Neuron (in vitro differentiated cells): ENCODE data around the gene HRC.
"Not testable (repeated sequence)": the region's sequence is repeated elsewhere in the genome, so short reads cannot be mapped to it uniquely, and the experiment has no call there.

ENCODE experiments used
- H2AFZ ChIP-seq: one replicate; pipeline ENCODE4 v1.6.1; 2013; ENCODE audit warnings: low read depth, mild to moderate bottlenecking, inconsistent platforms, low read length, moderate library complexity
- H3K27me3 ChIP-seq: one replicate; pipeline ENCODE4 v1.6.1; 2013; ENCODE audit warnings: low read length; ENCODE audit not compliant: insufficient read depth
- H3K36me3 ChIP-seq: one replicate; pipeline ENCODE4 v1.6.1; 2013; ENCODE audit warnings: low read length; ENCODE audit not compliant: insufficient read depth
- H3K4me1 ChIP-seq: one replicate; pipeline ENCODE4 v1.6.1; 2013; ENCODE audit warnings: low read length; ENCODE audit not compliant: insufficient read depth
- H3K4me3 ChIP-seq: 2 replicates; pipeline ENCODE4 v1.5.1; 2013; ENCODE audit warnings: mild to moderate bottlenecking, low read length, moderate library complexity
- H3K9me3 ChIP-seq: one replicate; pipeline ENCODE4 v1.6.1; 2013; ENCODE audit warnings: low read length

HRC gene

GRCh38 chr19:49136771-49137171, 18.4 kb downstream of the HRC start:
- Histone ChIP-seq H3K4me1 (no peaks in the 10 kb centered on the region), H3K36me3 (peaks cover 16% of the 10 kb centered on the region), H3K4me3 (no peak overlapping the region), H3K27me3 (no peaks in the 10 kb centered on the region), H3K9me3 (peaks cover 14% of the 10 kb centered on the region), H2AFZ (no peak overlapping the region)

- Histone ChIP-seq H3K9me3 (peaks cover 14% of the 10 kb centered on the region), H3K4me1 (no peaks in the 10 kb centered on the region), H2AFZ (no peak overlapping the region), H3K27me3 (no peaks in the 10 kb centered on the region), H3K4me3 (no peak overlapping the region), H3K36me3 (peaks cover 16% of the 10 kb centered on the region)
Measured at GRCh38 chr19:49135686-49136085, 19.5 kb downstream of the HRC start.

DNA sequence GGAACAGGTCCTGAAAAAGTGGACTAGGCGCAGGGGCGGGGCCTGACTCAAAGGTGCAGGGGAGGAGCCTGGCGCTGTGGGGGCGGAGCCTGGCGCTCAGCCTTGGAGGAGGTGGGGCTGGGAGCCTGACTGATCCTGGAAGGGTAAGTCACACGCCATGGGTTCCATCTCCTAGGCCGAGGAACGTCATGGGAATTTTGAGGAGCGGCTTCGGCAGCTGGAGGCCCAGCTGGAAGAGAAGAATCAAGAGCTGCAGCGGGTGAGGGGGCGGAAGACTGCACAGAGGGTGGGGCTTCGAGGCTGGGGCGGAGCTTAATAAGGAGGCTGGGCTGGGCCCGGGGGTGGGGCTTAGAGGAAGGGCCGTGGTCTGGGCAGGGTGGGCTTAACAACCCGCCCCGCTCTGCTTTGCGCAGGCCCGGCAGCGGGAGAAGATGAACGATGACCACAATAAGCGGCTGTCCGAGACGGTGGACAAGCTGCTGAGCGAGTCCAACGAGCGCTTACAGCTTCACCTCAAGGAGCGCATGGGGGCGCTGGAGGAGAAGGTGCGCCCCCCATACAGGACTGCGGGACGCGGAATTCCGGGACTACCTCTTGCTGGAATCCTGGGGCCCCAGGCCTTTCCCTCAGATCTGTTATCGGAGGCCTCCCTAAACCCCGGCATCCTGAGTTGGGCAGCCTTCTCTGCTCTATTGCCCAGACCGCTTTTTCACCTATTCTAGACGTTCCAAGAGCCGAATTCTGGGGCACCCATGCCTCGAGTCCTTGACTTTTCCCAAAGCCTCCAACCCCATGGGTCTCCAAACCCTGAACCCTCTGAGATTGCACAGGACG, 21.4 kb downstream of the HRC start:
- Histone ChIP-seq H3K9me3 (peaks cover 16% of the 10 kb centered on the region), H2AFZ (no peak overlapping the region), H3K4me3 (no peak overlapping the region), H3K36me3 (peaks cover 16% of the 10 kb centered on the region), H3K4me1 (peaks cover under 1% of the 10 kb centered on the region), H3K27me3 (no peaks in the 10 kb centered on the region)

- no peak overlapping the region for H3K4me3 ChIP-seq
- H3K4me1 ChIP-seq, result peaks cover 5% of the 10 kb centered on the region
Measured at GRCh38 chr19:49132974-49133609, 22.1 kb downstream of the HRC start.

GRCh38 chr19:49130325-49130724, 24.9 kb downstream of the HRC start:
- Histone ChIP-seq H3K4me3 (no peak overlapping the region), H3K27me3 (no peaks in the 10 kb centered on the region), H2AFZ (no peak overlapping the region), H3K4me1 (peaks cover 7% of the 10 kb centered on the region), H3K36me3 (peaks cover 10% of the 10 kb centered on the region), H3K9me3 (peaks cover 8% of the 10 kb centered on the region)

More at GRCh38 chr19:49132974-49133609, 22.1 kb downstream of the HRC start:
- Histone ChIP-seq H2AFZ (no peak overlapping the region), H3K9me3 (peaks cover 16% of the 10 kb centered on the region), H3K36me3 (peaks cover 16% of the 10 kb centered on the region), H3K27me3 (no peaks in the 10 kb centered on the region)

DNA sequence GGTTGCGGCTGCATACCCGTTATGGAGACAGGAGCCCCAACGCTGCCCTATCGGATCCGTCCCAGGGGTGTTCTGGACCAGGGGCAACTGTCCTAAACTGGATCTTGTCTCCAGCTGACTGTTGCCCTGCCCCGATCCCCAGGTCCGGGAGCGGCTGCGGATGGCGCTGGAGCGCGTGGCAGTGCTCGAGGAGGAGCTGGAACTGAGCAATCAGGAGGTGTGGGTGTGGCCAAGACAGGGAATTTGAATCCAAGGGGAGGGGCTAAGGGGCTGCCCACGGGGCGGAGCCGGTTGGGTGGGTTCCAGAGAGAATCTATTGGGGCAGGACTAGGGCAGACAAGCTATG, 26.0 kb downstream of the HRC start:
- Histone ChIP-seq H2AFZ (no peak overlapping the region), H3K9me3 (peaks cover 2% of the 10 kb centered on the region), H3K4me3 (no peak overlapping the region), H3K36me3 (peaks cover 4% of the 10 kb centered on the region), H3K4me1 (peaks cover 7% of the 10 kb centered on the region), H3K27me3 (no peaks in the 10 kb centered on the region)

GRCh38 chr19:49128545-49129237, 26.5 kb downstream of the HRC start:
- Histone ChIP-seq H3K4me3 (peak overlapping the region; percentile 55), H2AFZ (peak overlapping the region; percentile 4), H3K4me1 (peaks cover 7% of the 10 kb centered on the region), H3K27me3 (no peaks in the 10 kb centered on the region), H3K9me3 (peaks cover 2% of the 10 kb centered on the region), H3K36me3 (no peaks in the 10 kb centered on the region)

- H3K27me3 ChIP-seq, result no peaks in the 10 kb centered on the region
- H2AFZ ChIP-seq, result peak overlapping the region; percentile 4
- peak overlapping the region; percentile 55 for H3K4me3 ChIP-seq
- no peaks in the 10 kb centered on the region for H3K36me3 ChIP-seq
- H3K4me1 ChIP-seq, result peaks cover 7% of the 10 kb centered on the region
- peaks cover 2% of the 10 kb centered on the region for H3K9me3 ChIP-seq
Measured at GRCh38 chr19:49127674-49128544, 27.3 kb downstream of the HRC start.

DNA sequence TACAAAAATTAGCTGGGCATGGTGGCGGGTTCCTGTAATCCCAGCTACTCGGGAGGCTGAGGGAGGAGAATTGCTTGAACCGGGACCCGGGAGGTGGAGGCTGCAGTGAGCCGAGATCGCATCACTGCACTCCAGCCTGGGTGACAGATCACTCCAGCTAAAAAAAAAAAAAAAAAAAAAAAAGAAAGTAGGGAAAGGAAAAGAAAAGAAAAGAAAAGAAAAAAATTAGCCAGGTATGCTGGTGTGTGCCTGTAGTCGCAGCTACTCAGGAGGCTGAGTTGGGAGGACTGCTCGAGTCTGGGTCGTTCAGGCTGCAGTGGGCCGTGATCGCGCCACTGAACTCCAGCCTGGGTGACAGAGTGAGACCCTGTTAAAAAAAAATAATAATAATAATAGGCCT, 28.0 kb downstream of the HRC start:
- not testable (repeated sequence) for H3K36me3 ChIP-seq, H3K27me3 ChIP-seq, H3K9me3 ChIP-seq, H2AFZ ChIP-seq, H3K4me1 ChIP-seq
- H3K4me3 ChIP-seq, result peak overlapping the region; percentile 3

GRCh38 chr19:49126575-49126974, 28.6 kb downstream of the HRC start:
- Histone ChIP-seq H3K36me3 (no peaks in the 10 kb centered on the region), H3K27me3 (no peaks in the 10 kb centered on the region), H2AFZ (no peak overlapping the region), H3K4me3 (no peak overlapping the region), H3K9me3 (peaks cover 2% of the 10 kb centered on the region), H3K4me1 (peaks cover 7% of the 10 kb centered on the region)

DNA sequence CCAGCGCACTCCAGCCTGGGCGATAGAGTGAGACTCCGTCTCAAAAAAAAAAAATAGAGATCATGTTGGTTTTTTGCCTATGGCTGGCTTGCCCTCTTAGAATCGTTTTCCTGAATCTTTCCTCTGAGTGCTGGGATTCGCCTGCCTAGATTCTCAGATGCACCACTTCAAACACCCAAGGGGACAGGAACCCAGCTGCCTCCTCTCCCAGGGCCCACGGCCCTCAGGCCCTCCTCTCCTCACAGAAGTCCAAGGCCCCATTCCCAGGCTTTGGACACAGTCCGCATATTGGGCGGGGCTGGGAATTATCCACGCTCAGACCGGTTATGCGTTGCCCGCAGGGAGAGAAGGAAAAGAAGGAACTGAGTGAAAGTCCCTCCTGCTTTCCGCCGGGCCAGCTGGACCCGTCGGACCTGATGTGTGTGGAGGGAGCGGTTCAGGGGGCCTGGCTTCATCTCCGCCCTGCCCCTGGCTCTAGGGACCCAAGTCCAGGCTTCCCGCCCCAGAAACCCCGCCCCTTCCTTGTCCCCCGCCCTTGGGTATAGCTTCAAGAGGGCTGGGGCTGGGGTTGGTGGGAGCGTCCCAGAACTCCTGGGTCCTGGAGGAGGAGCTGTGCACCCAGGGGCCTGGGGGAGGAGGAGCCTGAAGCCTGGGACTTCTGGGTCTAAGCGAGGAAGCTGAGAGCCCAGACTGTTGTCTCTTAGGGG, 30.0 kb downstream of the HRC start:
- H3K36me3 ChIP-seq, result no peaks in the 10 kb centered on the region
- no peak overlapping the region for H2AFZ ChIP-seq
- H3K4me1 ChIP-seq, result peaks cover 7% of the 10 kb centered on the region
- no peak overlapping the region for H3K4me3 ChIP-seq
- H3K9me3 ChIP-seq, result peaks cover 2% of the 10 kb centered on the region
- H3K27me3 ChIP-seq, result peaks cover 9% of the 10 kb centered on the region

- H3K27me3 ChIP-seq, result peaks cover 13% of the 10 kb centered on the region
- H3K4me3 ChIP-seq, H3K4me1 ChIP-seq, H3K36me3 ChIP-seq, H2AFZ ChIP-seq, H3K9me3 ChIP-seq: not testable (repeated sequence)
Measured at GRCh38 chr19:49123285-49123684, 31.9 kb downstream of the HRC start.
